B cell (primary cell): ENCODE measurements around the gene EGFL6.

Experiments used
- EZH2 ChIP-seq: IDR thresholded peaks from 2 replicates; pipeline ENCODE4 v1.6.1; 2012; ENCODE audit warnings: borderline replicate concordance, low read depth, mild to moderate bottlenecking, moderate library complexity, low read length; ENCODE audit not compliant: insufficient read depth, poor library complexity, severe bottlenecking
- TF ChIP-seq, protein P1 (sequence below): fragments of 200-600 bp; IDR thresholded peaks from one replicate; pipeline ENCODE4 v1.8.0; 2022; ENCODE audit warnings: antibody characterized with exemption, mild to moderate bottlenecking

DNA sequence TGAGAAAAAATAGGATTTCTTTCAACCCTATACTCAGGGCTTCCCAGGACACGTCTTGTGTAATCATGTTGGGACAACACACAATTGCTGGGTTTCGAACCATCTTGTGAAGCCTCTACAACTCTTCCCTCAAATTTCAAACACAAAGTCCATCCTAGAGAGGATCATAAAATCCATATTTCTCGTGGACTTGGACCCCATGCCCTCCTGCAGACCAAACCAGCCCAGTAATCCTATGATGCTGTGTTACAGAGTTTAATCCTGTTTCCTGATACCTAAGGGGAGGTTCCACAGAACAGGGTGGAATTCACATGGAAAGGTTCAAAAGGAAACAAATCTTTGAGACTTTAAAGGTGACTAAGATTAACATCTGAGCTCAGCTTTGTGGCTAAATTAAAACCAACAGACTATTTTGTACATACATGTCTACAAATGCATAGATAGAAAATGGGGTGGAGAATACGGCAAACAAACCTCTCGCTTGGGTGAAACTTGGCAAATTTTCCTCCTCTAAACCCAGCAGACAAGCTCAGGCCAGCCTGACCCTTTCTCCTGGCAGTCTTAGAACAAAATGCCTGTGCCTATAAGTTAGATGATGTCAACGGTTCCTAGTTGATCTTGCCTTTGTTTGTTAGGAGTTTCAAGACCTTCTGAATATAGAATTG lies 38.1 kb downstream of the EGFL6 start:
- TF ChIP-seq, protein P1, sequence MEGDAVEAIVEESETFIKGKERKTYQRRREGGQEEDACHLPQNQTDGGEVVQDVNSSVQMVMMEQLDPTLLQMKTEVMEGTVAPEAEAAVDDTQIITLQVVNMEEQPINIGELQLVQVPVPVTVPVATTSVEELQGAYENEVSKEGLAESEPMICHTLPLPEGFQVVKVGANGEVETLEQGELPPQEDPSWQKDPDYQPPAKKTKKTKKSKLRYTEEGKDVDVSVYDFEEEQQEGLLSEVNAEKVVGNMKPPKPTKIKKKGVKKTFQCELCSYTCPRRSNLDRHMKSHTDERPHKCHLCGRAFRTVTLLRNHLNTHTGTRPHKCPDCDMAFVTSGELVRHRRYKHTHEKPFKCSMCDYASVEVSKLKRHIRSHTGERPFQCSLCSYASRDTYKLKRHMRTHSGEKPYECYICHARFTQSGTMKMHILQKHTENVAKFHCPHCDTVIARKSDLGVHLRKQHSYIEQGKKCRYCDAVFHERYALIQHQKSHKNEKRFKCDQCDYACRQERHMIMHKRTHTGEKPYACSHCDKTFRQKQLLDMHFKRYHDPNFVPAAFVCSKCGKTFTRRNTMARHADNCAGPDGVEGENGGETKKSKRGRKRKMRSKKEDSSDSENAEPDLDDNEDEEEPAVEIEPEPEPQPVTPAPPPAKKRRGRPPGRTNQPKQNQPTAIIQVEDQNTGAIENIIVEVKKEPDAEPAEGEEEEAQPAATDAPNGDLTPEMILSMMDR, result no peak
- TF ChIP-seq EZH2, result no peak
